GM12874 (cell line): ENCODE data around the gene PFKP.

Experiments
- CTCF ChIP-seq: IDR thresholded peaks from 2 replicates; pipeline ENCODE4 v1.5.1; 2011; ENCODE audit warnings: low read depth, mild to moderate bottlenecking, control low read depth, low read length, moderate library complexity; ENCODE audit not compliant: insufficient read depth

PFKP gene

GRCh38 chr10:3074985-3075600 is 7.7 kb downstream of the PFKP start:
- TF ChIP-seq CTCF = no peak

- TF ChIP-seq CTCF = no peak
These were observed 8.8 kb downstream of the PFKP start for GRCh38 chr10:3076138-3076537.

- TF ChIP-seq CTCF = no peak
These were observed 10.2 kb downstream of the PFKP start for GRCh38 chr10:3077509-3077908.

- TF ChIP-seq CTCF = no peak
These were observed 10.7 kb downstream of the PFKP start for GRCh38 chr10:3077940-3078630.

GRCh38 chr10:3081383-3081981 is 14.1 kb downstream of the PFKP start:
- no peak for TF ChIP-seq CTCF

GRCh38 chr10:3082290-3082689 is 14.9 kb downstream of the PFKP start:
- TF ChIP-seq CTCF = no peak

GRCh38 chr10:3085785-3086567 is 18.6 kb downstream of the PFKP start:
- no peak for TF ChIP-seq CTCF
